Peyer's patch (tissue), 4 donors: ENCODE measurements around the gene KIAA1755. TPM values are rescaled to one million over a fixed set of nuclear protein-coding genes. Genes with fewer than 3 reads are reported as not detected.

Source experiments
- DNase-seq, 3 donors: peaks; one replicate each; pipeline ENCODE4 v3.0.0-alpha.2; 2017 to 2019
- H3K27ac ChIP-seq, 4 donors: fragments of 200-600 bp; sonication (generic); one replicate each; pipeline ENCODE4 v1.5.1; 2016 to 2019
- H3K27me3 ChIP-seq, 2 donors: fragments of 200-600 bp; sonication (generic); one replicate each; pipeline ENCODE4 v1.5.1; 2019
- H3K36me3 ChIP-seq, 3 donors: fragments of 200-600 bp; sonication (generic); one replicate each; pipeline ENCODE4 v1.5.1; 2016 to 2019
- H3K4me1 ChIP-seq, 4 donors: fragments of 200-600 bp; sonication (generic); one replicate each; pipeline ENCODE4 v1.5.1; 2016 to 2019
- H3K4me3 ChIP-seq, 4 donors: fragments of 200-600 bp; sonication (generic); 1 replicate in 3 of 4; 2 replicates in 1 of 4; pipeline ENCODE4 v1.5.1; 2016 to 2019; ENCODE audit warnings: mild to moderate bottlenecking in 1 of 4
- H3K9me3 ChIP-seq, 4 donors: fragments of 200-600 bp; sonication (generic); one replicate each; pipeline ENCODE4 v1.5.1; 2016 to 2019; ENCODE audit warnings: mild to moderate bottlenecking in 1 of 4
- CTCF ChIP-seq, 6 experiments: fragments of 450-650 bp in 4 of 6; fragments of 200-600 bp in 2 of 6; sonication (generic) in 1 of 6; IDR thresholded peaks; one replicate each; pipeline ENCODE4 v1.5.1; 2017 to 2019; ENCODE audit warnings: antibody characterized with exemption in 6 of 6, mild to moderate bottlenecking in 3 of 6, moderate library complexity in 1 of 6
- POLR2A ChIP-seq, 2 donors: fragments of 450-650 bp; IDR thresholded peaks; one replicate each; pipeline ENCODE4 v1.5.1; 2017; ENCODE audit warnings: antibody characterized with exemption in 2 of 2, mild to moderate bottlenecking in 2 of 2, moderate library complexity in 2 of 2
- total RNA-seq, 4 donors: library from RNA; depleted of rRNA; stranded (reverse); fragments of >200 nt; gene quantifications; one replicate each; pipeline ENCODE4 v1.1.0, GENCODE V29; 2016

The KIAA1755 gene
- total RNA-seq, 4 donors from 2014 or later = 0.35 to 4.1 (median 2.0) TPM

- no peak for DNase-seq
Measured at GRCh38 chr20:38230957-38231526, 29.5 kb downstream of the KIAA1755 start.

GRCh38 chr20:38230253-38230551 is 30.3 kb downstream of the KIAA1755 start:
- H3K27ac ChIP-seq = no peak overlapping the region
- no peak for DNase-seq
- H3K27me3 ChIP-seq = no peaks in the 10 kb centered on the region
- no peak overlapping the region for H3K4me3 ChIP-seq
- TF ChIP-seq CTCF (IDR thresholded peaks at IDR 0.05) = no peak
- H3K9me3 ChIP-seq = no peaks in the 10 kb centered on the region
- peaks cover 0 to 12% (median 0%) of the 10 kb centered on the region in 4 donors for H3K4me1 ChIP-seq
- H3K36me3 ChIP-seq = no peaks in the 10 kb centered on the region

More at GRCh38 chr20:38230957-38231526, 29.5 kb downstream of the KIAA1755 start:
- H3K36me3 ChIP-seq = no peaks in the 10 kb centered on the region
- no peak overlapping the region for H3K27ac ChIP-seq
- no peaks in the 10 kb centered on the region for H3K9me3 ChIP-seq
- H3K4me3 ChIP-seq = no peak overlapping the region
- TF ChIP-seq POLR2A (IDR thresholded peaks at IDR 0.05) (no peak), CTCF (IDR thresholded peaks at IDR 0.05) (no peak)
- H3K27me3 ChIP-seq = no peaks in the 10 kb centered on the region
- H3K4me1 ChIP-seq = peaks cover 0 to 12% (median 0%) of the 10 kb centered on the region in 4 donors

- Histone ChIP-seq H3K27ac (no peak overlapping the region), H3K9me3 (no peaks in the 10 kb centered on the region)
- DNase-seq = no peak
Measured at GRCh38 chr20:38229376-38230252, 30.9 kb downstream of the KIAA1755 start.

GRCh38 chr20:38228436-38228835 is 32.1 kb downstream of the KIAA1755 start:
- peaks cover 0 to 12% (median 0%) of the 10 kb centered on the region in 4 donors for H3K4me1 ChIP-seq
- no peak for DNase-seq
- no peaks in the 10 kb centered on the region for H3K9me3 ChIP-seq
- H3K27ac ChIP-seq = no peak overlapping the region
- H3K27me3 ChIP-seq = no peaks in the 10 kb centered on the region
- TF ChIP-seq POLR2A (IDR thresholded peaks at IDR 0.05) = no peak
- H3K4me3 ChIP-seq = no peak overlapping the region
- H3K36me3 ChIP-seq = no peaks in the 10 kb centered on the region

More at GRCh38 chr20:38229376-38230252, 30.9 kb downstream of the KIAA1755 start:
- Histone ChIP-seq H3K36me3 (no peaks in the 10 kb centered on the region), H3K4me3 (no peak overlapping the region), H3K27me3 (no peaks in the 10 kb centered on the region), H3K4me1 (peaks cover 0 to 12% (median 0%) of the 10 kb centered on the region in 4 donors)
- TF ChIP-seq POLR2A (IDR thresholded peaks at IDR 0.05) = no peak
- peak in 5 of 6 experiments; percentile 20 to 41 (median 32) for TF ChIP-seq CTCF (IDR thresholded peaks at IDR 0.05)

- no peak overlapping the region for H3K4me3 ChIP-seq
- no peak for DNase-seq
- H3K36me3 ChIP-seq = no peaks in the 10 kb centered on the region
- H3K27me3 ChIP-seq = no peaks in the 10 kb centered on the region
- peaks cover 0 to 12% (median 0%) of the 10 kb centered on the region in 4 donors for H3K4me1 ChIP-seq
- TF ChIP-seq CTCF (IDR thresholded peaks at IDR 0.05) = no peak
- no peak overlapping the region for H3K27ac ChIP-seq
- H3K9me3 ChIP-seq = no peaks in the 10 kb centered on the region
Measured at GRCh38 chr20:38227420-38228360, 32.8 kb downstream of the KIAA1755 start.
